BJ (cell line): ENCODE data around the gene RFX4. TPM values are rescaled to one million over a fixed set of nuclear protein-coding genes. Genes with fewer than 3 reads are reported as not detected.

Source experiments
- CTCF ChIA-PET: fragments of 350-600 bp; formaldehyde crosslinking; extraction: SDS; loops from one replicate; lab custom pipeline; 2021; ENCODE audit warnings: antibody characterized with exemption, inconsistent platforms; lab: Yijun Ruan, JAX
- POLR2A ChIA-PET: fragments of 300-600 bp; sonication (Branson Sonifier 250); formaldehyde crosslinking; extraction: SDS; loops from one replicate; lab custom pipeline; 2021; ENCODE audit warnings: antibody characterized with exemption; lab: Charles Lee
- DNase-seq: peaks from one replicate; pipeline ENCODE4 v3.0.0-alpha.2; 2011; ENCODE audit warnings: low read depth
- H3K27me3 ChIP-seq: 2 replicates; pipeline ENCODE4 v1.6.0; 2011; ENCODE audit warnings: low read length; ENCODE audit not compliant: control insufficient read depth, insufficient read depth
- H3K36me3 ChIP-seq: 2 replicates; pipeline ENCODE4 v1.5.1; 2011; ENCODE audit warnings: low read length; ENCODE audit not compliant: control insufficient read depth, insufficient read depth
- H3K4me3 ChIP-seq: 2 replicates; pipeline ENCODE4 v1.5.1; 2011; ENCODE audit warnings: low read depth, mild to moderate bottlenecking, control low read depth, low read length
- CTCF ChIP-seq: IDR thresholded peaks from 2 replicates; pipeline ENCODE4 v1.5.1; 2011; ENCODE audit warnings: low read depth, mild to moderate bottlenecking, control low read depth, inconsistent platforms, low read length, moderate library complexity; ENCODE audit not compliant: insufficient read depth
- polyA plus RNA-seq: library from polyadenylated mRNA; depleted of rRNA; stranded (reverse); fragments of >200 nt; gene quantifications from 2 replicates; pipeline ENCODE4 v1.2.3, GENCODE V29; 2011

RFX4 gene
- polyA plus RNA-seq, 1 experiment, result not detected

GRCh38 chr12:106760184-106760531 lies 177.4 kb downstream of the RFX4 start:
- Histone ChIP-seq H3K27me3 (no peaks in the 10 kb centered on the region; the same call in 1 of the 2 replicates), H3K4me3 (no peak overlapping the region), H3K36me3 (no peaks in the 10 kb centered on the region)
- ChIA-PET POLR2A (no interaction called here), CTCF (no interaction called here)
- DNase-seq, result no peak
- no peak for TF ChIP-seq CTCF

GRCh38 chr12:106764220-106764619 lies 181.4 kb downstream of the RFX4 start:
- no peak for TF ChIP-seq CTCF
- no peaks in the 10 kb centered on the region; the same call in 1 of the 2 replicates for H3K27me3 ChIP-seq
- H3K4me3 ChIP-seq, result no peak overlapping the region
- H3K36me3 ChIP-seq, result no peaks in the 10 kb centered on the region
- no peak for DNase-seq
- ChIA-PET CTCF (interaction anchor here (1.0 kb wide), 1 partner anchor 8 kb away, joined by 3 read pairs; no protein-coding TSS in a partner anchor), POLR2A (no interaction called here)

GRCh38 chr12:106764738-106765137 lies 181.9 kb downstream of the RFX4 start:
- H3K27me3 ChIP-seq, result no peaks in the 10 kb centered on the region; the same call in 1 of the 2 replicates
- POLR2A ChIA-PET, result no interaction called here
- H3K4me3 ChIP-seq, result no peak overlapping the region
- CTCF ChIA-PET, result interaction anchor here (1.0 kb wide), 1 partner anchor 8 kb away, joined by 3 read pairs; no protein-coding TSS in a partner anchor
- H3K36me3 ChIP-seq, result no peaks in the 10 kb centered on the region
- no peak for TF ChIP-seq CTCF
- no peak for DNase-seq

GRCh38 chr12:106766393-106766826 lies 183.6 kb downstream of the RFX4 start:
- Histone ChIP-seq H3K27me3 (no peaks in the 10 kb centered on the region), H3K4me3 (no peak overlapping the region), H3K36me3 (no peaks in the 10 kb centered on the region)
- no peak for DNase-seq
- no peak for TF ChIP-seq CTCF
- ChIA-PET POLR2A (no interaction called here), CTCF (no interaction called here)

- POLR2A ChIA-PET, result no interaction called here
- no peak for TF ChIP-seq CTCF
- no peak for DNase-seq
- Histone ChIP-seq H3K27me3 (no peaks in the 10 kb centered on the region), H3K4me3 (no peak overlapping the region), H3K36me3 (no peaks in the 10 kb centered on the region)
- CTCF ChIA-PET, result interaction anchor here (0.8 to 1.1 kb wide), 2 partner anchors 13 to 75 kb away, joined by 3 to 4 read pairs; no protein-coding TSS in a partner anchor
Observed at GRCh38 chr12:106767206-106767605, 184.4 kb downstream of the RFX4 start.
